Measurements from ENCODE around the gene SURF6. TPM values are rescaled to one million over a fixed set of nuclear protein-coding genes. Genes with fewer than 3 reads are reported as not detected.
A peak's percentile ranks its signal among the peaks of the same experiment; 100 is the strongest.

Gene SURF6
- total RNA-seq, 3 donors from 2014 or later: 23.7 to 24.7 (median 24.0) TPM

- ATAC-seq (no peak), DNase-seq (no peak)
- no peaks in the 10 kb centered on the region for H3K9me3 ChIP-seq
- H3K4me1 ChIP-seq (ENCODE audit: low read depth): peaks cover 32% of the 10 kb centered on the region
- H3K36me3 ChIP-seq (ENCODE audit: low read depth): peaks cover 21% of the 10 kb centered on the region
- intact Hi-C loops (cut with DNase I, micrococcal nuclease): no loop called here
- TF ChIP-seq, protein P1, sequence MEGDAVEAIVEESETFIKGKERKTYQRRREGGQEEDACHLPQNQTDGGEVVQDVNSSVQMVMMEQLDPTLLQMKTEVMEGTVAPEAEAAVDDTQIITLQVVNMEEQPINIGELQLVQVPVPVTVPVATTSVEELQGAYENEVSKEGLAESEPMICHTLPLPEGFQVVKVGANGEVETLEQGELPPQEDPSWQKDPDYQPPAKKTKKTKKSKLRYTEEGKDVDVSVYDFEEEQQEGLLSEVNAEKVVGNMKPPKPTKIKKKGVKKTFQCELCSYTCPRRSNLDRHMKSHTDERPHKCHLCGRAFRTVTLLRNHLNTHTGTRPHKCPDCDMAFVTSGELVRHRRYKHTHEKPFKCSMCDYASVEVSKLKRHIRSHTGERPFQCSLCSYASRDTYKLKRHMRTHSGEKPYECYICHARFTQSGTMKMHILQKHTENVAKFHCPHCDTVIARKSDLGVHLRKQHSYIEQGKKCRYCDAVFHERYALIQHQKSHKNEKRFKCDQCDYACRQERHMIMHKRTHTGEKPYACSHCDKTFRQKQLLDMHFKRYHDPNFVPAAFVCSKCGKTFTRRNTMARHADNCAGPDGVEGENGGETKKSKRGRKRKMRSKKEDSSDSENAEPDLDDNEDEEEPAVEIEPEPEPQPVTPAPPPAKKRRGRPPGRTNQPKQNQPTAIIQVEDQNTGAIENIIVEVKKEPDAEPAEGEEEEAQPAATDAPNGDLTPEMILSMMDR (IDR thresholded peaks at IDR 0.05): no peak
- no peak overlapping the region for H3K4me3 ChIP-seq
These were observed 17.6 kb upstream of the SURF6 start for GRCh38 chr9:133353548-133353947.

DNA sequence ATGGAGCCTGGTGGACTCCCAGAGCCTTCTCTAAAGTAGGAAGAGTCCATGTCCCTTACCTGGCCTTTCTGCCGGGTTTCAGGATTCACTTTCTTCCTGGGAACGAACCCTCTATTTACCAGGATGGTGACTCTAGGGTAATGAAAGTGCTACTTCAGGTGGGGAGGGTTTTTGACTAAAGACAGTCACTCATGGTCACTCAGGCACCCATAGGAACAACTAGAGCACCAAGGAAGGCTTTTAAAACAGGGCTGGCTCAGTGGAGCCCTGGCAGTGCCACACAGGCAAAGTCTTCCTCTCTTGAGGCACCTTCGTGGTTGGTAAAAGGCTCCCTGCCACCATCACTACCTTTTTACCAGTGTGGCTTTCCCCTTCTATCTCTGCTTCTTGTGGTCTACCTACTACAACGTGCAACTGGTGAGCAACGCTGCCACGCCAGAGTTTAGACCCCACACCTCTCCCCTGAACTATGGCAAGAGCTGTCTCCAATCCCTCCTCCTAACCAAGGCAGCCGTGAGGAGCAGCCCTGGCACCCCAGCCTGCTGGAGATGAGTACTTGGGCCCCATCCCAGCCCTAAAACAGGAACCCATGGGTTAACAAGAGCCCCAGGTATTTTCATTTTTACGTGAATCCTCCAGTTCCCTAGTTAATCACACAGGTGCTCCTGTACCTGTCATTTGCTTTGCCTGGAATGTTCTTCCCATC is 16.8 kb upstream of the SURF6 start:
- TF ChIP-seq, protein P1 (IDR thresholded peaks at IDR 0.05): no peak
- DNase-seq: peak in 2 of 3 donors; percentile 5 to 26
- Histone ChIP-seq H3K4me1 (ENCODE audit: low read depth) (peaks cover 32% of the 10 kb centered on the region), H3K4me3 (no peak overlapping the region), H3K9me3 (no peaks in the 10 kb centered on the region), H3K36me3 (ENCODE audit: low read depth) (peaks cover 21% of the 10 kb centered on the region)
- ATAC-seq: no peak
- intact Hi-C loops (cut with DNase I, micrococcal nuclease): no loop called here

DNA sequence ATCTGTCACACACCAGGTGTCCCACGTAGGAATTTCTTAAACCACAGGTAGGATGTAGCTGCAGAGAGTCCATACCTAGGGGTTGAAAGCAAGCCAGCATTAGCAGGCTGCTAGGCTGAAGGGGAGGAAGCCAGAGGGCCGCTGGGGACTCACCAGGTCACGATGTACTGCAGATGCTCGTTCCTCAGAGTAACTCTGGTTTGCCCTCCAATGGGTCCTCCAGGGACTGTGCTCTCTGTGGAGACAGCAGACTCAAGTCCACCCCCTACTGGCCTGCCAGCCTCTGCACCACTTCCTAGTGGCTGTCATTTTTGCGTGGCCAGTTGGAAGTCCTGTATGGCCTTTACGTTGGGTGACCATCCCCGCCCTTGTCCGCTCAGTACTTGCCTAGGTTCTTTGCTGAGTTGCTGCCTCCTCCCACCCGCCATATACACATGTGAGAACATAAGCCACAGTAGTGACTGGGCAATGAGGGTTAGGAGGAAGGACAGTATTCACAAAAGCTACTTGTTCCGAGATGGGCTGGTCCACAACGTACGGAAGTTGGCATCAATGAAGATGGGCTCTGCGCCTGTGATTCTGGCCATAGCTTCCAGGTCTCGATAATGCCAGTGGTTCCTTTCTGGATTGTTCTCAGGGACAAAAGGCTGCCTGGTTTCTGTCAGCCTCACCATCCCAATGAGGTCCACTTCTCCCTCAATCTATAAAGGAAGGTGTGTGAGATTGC is 16.1 kb upstream of the SURF6 start:
- intact Hi-C loops (cut with DNase I, micrococcal nuclease): no loop called here
- ATAC-seq: no peak

GRCh38 chr9:133351526-133351907 is 15.5 kb upstream of the SURF6 start:
- TF ChIP-seq, protein P1 (IDR thresholded peaks at IDR 0.05): no peak
- intact Hi-C loops (cut with DNase I, micrococcal nuclease): no loop called here
- Histone ChIP-seq H3K4me3 (no peak overlapping the region), H3K9me3 (no peaks in the 10 kb centered on the region), H3K4me1 (ENCODE audit: low read depth) (peaks cover 26% of the 10 kb centered on the region), H3K36me3 (ENCODE audit: low read depth) (peaks cover 21% of the 10 kb centered on the region)
- peak in 1 of 3 donors; percentile 16 for DNase-seq
- ATAC-seq: no peak

More for the DNA sequence above, 16.1 kb upstream of the SURF6 start:
- Histone ChIP-seq H3K9me3 (no peaks in the 10 kb centered on the region), H3K4me3 (no peak overlapping the region), H3K4me1 (ENCODE audit: low read depth) (peaks cover 25% of the 10 kb centered on the region), H3K36me3 (ENCODE audit: low read depth) (peaks cover 21% of the 10 kb centered on the region)
- TF ChIP-seq, protein P1 (IDR thresholded peaks at IDR 0.05): peak; percentile 23
- DNase-seq: peak; percentile 42 to 62 (median 52)

DNA sequence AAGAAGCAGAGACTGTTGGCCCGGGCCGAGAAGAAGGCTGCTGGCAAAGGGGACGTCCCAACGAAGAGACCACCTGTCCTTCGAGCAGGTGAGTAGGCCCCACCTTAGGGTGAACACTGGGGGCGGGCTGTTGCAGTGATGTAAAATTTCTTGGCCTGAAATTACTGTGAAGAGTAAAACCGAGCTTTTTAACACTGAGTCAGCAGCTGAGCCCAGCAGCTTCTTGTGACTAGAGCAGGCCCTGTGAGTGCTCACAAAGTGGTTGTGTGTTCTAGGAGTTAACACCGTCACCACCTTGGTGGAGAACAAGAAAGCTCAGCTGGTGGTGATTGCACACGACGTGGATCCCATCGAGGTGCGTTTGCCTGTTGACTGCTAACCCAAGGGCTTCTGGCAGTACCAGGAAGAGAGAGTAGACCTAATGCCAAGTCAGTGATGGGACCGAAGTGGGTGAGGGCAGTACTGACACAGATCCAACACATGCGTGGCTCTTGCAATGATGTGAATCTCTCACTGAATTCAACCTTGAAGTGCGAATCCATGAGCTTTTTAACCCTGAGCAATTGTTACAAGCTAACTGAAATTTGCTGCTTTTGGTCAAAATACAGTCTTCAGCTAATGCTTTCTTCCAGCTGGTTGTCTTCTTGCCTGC is 14.1 kb upstream of the SURF6 start:
- DNase-seq (peak in 1 of 3 donors; percentile 40), ATAC-seq (no peak)
- peaks cover 22% of the 10 kb centered on the region for H3K4me1 ChIP-seq (ENCODE audit: low read depth)
- intact Hi-C loops (cut with DNase I, micrococcal nuclease): no loop called here
- H3K9me3 ChIP-seq: no peaks in the 10 kb centered on the region
- no peak overlapping the region for H3K4me3 ChIP-seq
- TF ChIP-seq, protein P1 (IDR thresholded peaks at IDR 0.05): no peak
- peaks cover 21% of the 10 kb centered on the region for H3K36me3 ChIP-seq (ENCODE audit: low read depth)
